K562 (cell line): ENCODE measurements around the gene SLC27A4. TPM values are rescaled to one million over a fixed set of nuclear protein-coding genes. Genes with fewer than 3 reads are reported as not detected.
A peak's percentile ranks its signal among the peaks of the same experiment; 100 is the strongest.

Experiments
- EWSR1 ChIP-seq: fragments of 450-650 bp; IDR thresholded peaks from 2 replicates; pipeline ENCODE4 v1.6.1; 2018; ENCODE audit warnings: borderline replicate concordance, mild to moderate bottlenecking, low read depth, moderate library complexity; ENCODE audit not compliant: partially characterized antibody
- HDAC2 ChIP-seq: fragments of 450-650 bp; IDR thresholded peaks from 2 replicates; pipeline ENCODE4 v1.6.1; 2016; ENCODE audit warnings: mild to moderate bottlenecking
- HMGN3 ChIP-seq: IDR thresholded peaks from 2 replicates; pipeline ENCODE4 v1.6.1; 2011; ENCODE audit warnings: borderline replicate concordance, low read depth, mild to moderate bottlenecking, mixed read lengths, low read length; ENCODE audit not compliant: insufficient read length; ENCODE audit errors: extremely low read depth
- MTF1 ChIP-seq: fragments of 250-450 bp; sonication (Bioruptor Pico); IDR thresholded peaks from 2 replicates; pipeline ENCODE4 v1.9.0; 2021; ENCODE audit warnings: moderate library complexity, mild to moderate bottlenecking, inconsistent platforms, borderline replicate concordance
- NBN ChIP-seq: fragments of 450-650 bp; IDR thresholded peaks from 2 replicates; pipeline ENCODE4 v1.6.1; 2016; ENCODE audit warnings: low read depth, mild to moderate bottlenecking
- TARDBP ChIP-seq: fragments of 450-650 bp; IDR thresholded peaks from 2 replicates; pipeline ENCODE4 v1.6.1; 2016
- TBL1XR1 ChIP-seq, 2 experiments: IDR thresholded peaks; 2 replicates each; pipeline ENCODE4 v1.6.1; 2012; ENCODE audit warnings: improper control_type of control experiment in 2 of 2, low read length in 2 of 2, mild to moderate bottlenecking in 1 of 2
- TCF3 ChIP-seq: sonication (generic); formaldehyde crosslinking; IDR thresholded peaks from 2 replicates; pipeline ENCODE4 v1.4.0; 2020; ENCODE audit warnings: mild to moderate bottlenecking, missing genetic modification reagents
- YY1 ChIP-seq, 3 experiments: IDR thresholded peaks; 2 replicates each; pipeline ENCODE4 v1.6.1; 2011; ENCODE audit warnings: low read length in 2 of 3, mild to moderate bottlenecking in 2 of 3, moderate library complexity in 2 of 3, borderline replicate concordance in 1 of 3, control low read depth in 1 of 3, low read depth in 1 of 3; ENCODE audit not compliant: insufficient read depth in 3 of 3, insufficient replicate concordance in 2 of 3, control insufficient read depth in 1 of 3, insufficient read length in 1 of 3; ENCODE audit errors: extremely low read depth in 1 of 3
- ZNF586 ChIP-seq: fragments of 450-650 bp; formaldehyde crosslinking; conservative IDR thresholded peaks from 2 replicates; pipeline ENCODE4 v1.4.0; 2020; ENCODE audit warnings: mild to moderate bottlenecking, moderate library complexity
- polyA plus RNA-seq, 8 experiments: library from polyadenylated mRNA; depleted of rRNA in 4 of 8; stranded (reverse) in 5 of 8; unstranded in 3 of 8; fragments of >200 nt; fragmentation: Nextera tagmentation in 2 of 8; fragmentation: Illumina TruSeq in 1 of 8; extraction: Ambion mirVana in 2 of 8; extraction: Trizol in 1 of 8; gene quantifications; 2 replicates each; pipeline versions ENCODE4 v1.2.1 to v1.2.3, GENCODE V29; 2011 to 2014; ENCODE audit warnings: inconsistent platforms in 1 of 8, missing spikeins in 1 of 8
- total RNA-seq, 7 experiments: library from RNA; depleted of rRNA in 6 of 7; stranded (reverse); fragments of >200 nt in 6 of 7; fragmentation: Illumina TruSeq in 2 of 7; extraction: Trizol in 2 of 7; gene quantifications; 2 replicates each; pipeline versions ENCODE4 v1.2.1 to v1.2.3, GENCODE V29; 2011 to 2021; ENCODE audit warnings: low replicate concordance in 1 of 7
- TF ChIP-seq, protein P1 (sequence below): fragments of 250-450 bp; sonication (Bioruptor Pico); IDR thresholded peaks from 2 replicates; pipeline ENCODE4 v1.4.0; 2020; ENCODE audit warnings: borderline replicate concordance
- TF ChIP-seq, protein P2 (sequence below), 2 experiments: fragments of 450-650 bp; IDR thresholded peaks; 2 replicates each; pipeline ENCODE4 v1.6.1; 2018; ENCODE audit warnings: mild to moderate bottlenecking in 2 of 2, low read depth in 1 of 2; ENCODE audit not compliant: partially characterized antibody in 2 of 2
- TF ChIP-seq, protein P3 (sequence below): fragments of 250-450 bp; sonication (Bioruptor Pico); IDR thresholded peaks from 2 replicates; pipeline ENCODE4 v1.9.0; 2021; ENCODE audit warnings: mild to moderate bottlenecking, inconsistent platforms
- TF ChIP-seq, protein P4 (sequence below): sonication (generic); formaldehyde crosslinking; IDR thresholded peaks from 2 replicates; pipeline ENCODE4 v1.8.0; 2022; ENCODE audit warnings: mild to moderate bottlenecking, missing genetic modification reagents
- TF ChIP-seq, protein P5 (sequence below): fragments of 250-450 bp; sonication (Bioruptor Pico); IDR thresholded peaks from 2 replicates; pipeline ENCODE4 v1.5.0; 2021

Gene SLC27A4
- total and polyA plus RNA-seq, 9 of the 15 experiments (the other 6 are each of a cell fraction or from before 2014, with no cell fraction given), result 0.25 to 35.7 (median 14.0) TPM

DNA sequence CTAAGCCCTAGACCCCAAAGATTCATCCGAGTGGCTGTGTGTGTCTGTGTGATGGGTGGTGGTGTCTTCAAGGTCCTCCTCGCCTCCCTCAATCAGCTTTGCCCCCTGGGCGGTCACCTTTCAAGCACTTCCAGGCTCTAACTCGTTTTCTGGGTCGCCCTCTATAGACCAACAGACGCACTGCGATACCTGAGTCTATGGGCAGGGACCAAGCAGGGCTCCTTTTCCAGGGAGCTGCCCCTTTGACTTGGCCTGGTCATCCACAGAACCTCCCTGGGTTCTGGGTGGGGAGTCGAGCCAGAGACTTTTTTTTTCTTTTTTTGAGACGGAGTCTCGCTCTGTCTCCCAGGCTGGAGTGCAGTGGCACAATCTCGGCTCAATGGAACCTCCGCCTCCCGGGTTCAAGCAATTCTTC is 1.1 kb downstream of the SLC27A4 start (continued):
- no peak for TF ChIP-seq ZNF586 (CRISPR knock-in tag)
- TF ChIP-seq YY1 (IDR thresholded peaks at IDR 0.05; ENCODE audit: borderline replicate concordance in 1 of 3, control insufficient read depth in 1 of 3, extremely low read depth in 1 of 3, insufficient read depth in 3 of 3, insufficient read length in 1 of 3, insufficient replicate concordance in 2 of 3, low read depth in 1 of 3, low read length in 2 of 3), result peak in 1 of 3 experiments; percentile 34
- no peak for TF ChIP-seq HMGN3
- no peak for TF ChIP-seq MTF1 (CRISPR knock-in tag)
- TF ChIP-seq TCF3 (CRISPR knock-in tag), result no peak; the same call in 1 of the 2 replicates
- TF ChIP-seq, protein P1, sequence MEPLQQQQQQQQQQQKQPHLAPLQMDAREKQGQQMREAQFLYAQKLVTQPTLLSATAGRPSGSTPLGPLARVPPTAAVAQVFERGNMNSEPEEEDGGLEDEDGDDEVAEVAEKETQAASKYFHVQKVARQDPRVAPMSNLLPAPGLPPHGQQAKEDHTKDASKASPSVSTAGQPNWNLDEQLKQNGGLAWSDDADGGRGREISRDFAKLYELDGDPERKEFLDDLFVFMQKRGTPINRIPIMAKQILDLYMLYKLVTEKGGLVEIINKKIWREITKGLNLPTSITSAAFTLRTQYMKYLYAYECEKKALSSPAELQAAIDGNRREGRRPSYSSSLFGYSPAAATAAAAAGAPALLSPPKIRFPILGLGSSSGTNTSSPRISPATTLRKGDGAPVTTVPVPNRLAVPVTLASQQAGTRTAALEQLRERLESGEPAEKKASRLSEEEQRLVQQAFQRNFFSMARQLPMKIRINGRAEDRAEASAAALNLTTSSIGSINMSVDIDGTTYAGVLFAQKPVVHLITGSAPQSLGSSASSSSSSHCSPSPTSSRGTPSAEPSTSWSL (CRISPR knock-in tag), result no peak
- TF ChIP-seq TARDBP, result no peak
- TF ChIP-seq, protein P2, sequence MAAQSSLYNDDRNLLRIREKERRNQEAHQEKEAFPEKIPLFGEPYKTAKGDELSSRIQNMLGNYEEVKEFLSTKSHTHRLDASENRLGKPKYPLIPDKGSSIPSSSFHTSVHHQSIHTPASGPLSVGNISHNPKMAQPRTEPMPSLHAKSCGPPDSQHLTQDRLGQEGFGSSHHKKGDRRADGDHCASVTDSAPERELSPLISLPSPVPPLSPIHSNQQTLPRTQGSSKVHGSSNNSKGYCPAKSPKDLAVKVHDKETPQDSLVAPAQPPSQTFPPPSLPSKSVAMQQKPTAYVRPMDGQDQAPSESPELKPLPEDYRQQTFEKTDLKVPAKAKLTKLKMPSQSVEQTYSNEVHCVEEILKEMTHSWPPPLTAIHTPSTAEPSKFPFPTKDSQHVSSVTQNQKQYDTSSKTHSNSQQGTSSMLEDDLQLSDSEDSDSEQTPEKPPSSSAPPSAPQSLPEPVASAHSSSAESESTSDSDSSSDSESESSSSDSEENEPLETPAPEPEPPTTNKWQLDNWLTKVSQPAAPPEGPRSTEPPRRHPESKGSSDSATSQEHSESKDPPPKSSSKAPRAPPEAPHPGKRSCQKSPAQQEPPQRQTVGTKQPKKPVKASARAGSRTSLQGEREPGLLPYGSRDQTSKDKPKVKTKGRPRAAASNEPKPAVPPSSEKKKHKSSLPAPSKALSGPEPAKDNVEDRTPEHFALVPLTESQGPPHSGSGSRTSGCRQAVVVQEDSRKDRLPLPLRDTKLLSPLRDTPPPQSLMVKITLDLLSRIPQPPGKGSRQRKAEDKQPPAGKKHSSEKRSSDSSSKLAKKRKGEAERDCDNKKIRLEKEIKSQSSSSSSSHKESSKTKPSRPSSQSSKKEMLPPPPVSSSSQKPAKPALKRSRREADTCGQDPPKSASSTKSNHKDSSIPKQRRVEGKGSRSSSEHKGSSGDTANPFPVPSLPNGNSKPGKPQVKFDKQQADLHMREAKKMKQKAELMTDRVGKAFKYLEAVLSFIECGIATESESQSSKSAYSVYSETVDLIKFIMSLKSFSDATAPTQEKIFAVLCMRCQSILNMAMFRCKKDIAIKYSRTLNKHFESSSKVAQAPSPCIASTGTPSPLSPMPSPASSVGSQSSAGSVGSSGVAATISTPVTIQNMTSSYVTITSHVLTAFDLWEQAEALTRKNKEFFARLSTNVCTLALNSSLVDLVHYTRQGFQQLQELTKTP (IDR thresholded peaks at IDR 0.05; ENCODE audit: low read depth in 1 of 2, partially characterized antibody in 2 of 2), result no peak
- peak in 1 of 2 experiments; percentile 64; a peak in 1 of 4 replicates for TF ChIP-seq TBL1XR1 (IDR thresholded peaks at IDR 0.05; ENCODE audit: low read length in 2 of 2)
- TF ChIP-seq NBN, result 0 out of 2 replicates have a peak, but pooled peaks have one; percentile 45
- no peak for TF ChIP-seq EWSR1
- TF ChIP-seq, protein P3, sequence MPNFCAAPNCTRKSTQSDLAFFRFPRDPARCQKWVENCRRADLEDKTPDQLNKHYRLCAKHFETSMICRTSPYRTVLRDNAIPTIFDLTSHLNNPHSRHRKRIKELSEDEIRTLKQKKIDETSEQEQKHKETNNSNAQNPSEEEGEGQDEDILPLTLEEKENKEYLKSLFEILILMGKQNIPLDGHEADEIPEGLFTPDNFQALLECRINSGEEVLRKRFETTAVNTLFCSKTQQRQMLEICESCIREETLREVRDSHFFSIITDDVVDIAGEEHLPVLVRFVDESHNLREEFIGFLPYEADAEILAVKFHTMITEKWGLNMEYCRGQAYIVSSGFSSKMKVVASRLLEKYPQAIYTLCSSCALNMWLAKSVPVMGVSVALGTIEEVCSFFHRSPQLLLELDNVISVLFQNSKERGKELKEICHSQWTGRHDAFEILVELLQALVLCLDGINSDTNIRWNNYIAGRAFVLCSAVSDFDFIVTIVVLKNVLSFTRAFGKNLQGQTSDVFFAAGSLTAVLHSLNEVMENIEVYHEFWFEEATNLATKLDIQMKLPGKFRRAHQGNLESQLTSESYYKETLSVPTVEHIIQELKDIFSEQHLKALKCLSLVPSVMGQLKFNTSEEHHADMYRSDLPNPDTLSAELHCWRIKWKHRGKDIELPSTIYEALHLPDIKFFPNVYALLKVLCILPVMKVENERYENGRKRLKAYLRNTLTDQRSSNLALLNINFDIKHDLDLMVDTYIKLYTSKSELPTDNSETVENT (CRISPR knock-in tag), result no peak
- TF ChIP-seq, protein P4, sequence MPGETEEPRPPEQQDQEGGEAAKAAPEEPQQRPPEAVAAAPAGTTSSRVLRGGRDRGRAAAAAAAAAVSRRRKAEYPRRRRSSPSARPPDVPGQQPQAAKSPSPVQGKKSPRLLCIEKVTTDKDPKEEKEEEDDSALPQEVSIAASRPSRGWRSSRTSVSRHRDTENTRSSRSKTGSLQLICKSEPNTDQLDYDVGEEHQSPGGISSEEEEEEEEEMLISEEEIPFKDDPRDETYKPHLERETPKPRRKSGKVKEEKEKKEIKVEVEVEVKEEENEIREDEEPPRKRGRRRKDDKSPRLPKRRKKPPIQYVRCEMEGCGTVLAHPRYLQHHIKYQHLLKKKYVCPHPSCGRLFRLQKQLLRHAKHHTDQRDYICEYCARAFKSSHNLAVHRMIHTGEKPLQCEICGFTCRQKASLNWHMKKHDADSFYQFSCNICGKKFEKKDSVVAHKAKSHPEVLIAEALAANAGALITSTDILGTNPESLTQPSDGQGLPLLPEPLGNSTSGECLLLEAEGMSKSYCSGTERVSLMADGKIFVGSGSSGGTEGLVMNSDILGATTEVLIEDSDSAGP, result no peak; the same call in 1 of the 2 replicates
- no peak for TF ChIP-seq HDAC2
- TF ChIP-seq, protein P5, sequence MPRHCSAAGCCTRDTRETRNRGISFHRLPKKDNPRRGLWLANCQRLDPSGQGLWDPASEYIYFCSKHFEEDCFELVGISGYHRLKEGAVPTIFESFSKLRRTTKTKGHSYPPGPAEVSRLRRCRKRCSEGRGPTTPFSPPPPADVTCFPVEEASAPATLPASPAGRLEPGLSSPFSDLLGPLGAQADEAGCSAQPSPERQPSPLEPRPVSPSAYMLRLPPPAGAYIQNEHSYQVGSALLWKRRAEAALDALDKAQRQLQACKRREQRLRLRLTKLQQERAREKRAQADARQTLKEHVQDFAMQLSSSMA (CRISPR knock-in tag), result no peak
